ENCODE results near the gene CYP27B1. TPM values are rescaled to one million over a fixed set of nuclear protein-coding genes. Genes with fewer than 3 reads are reported as not detected.
"Not testable (repeated sequence)": the region's sequence is repeated elsewhere in the genome, so short reads cannot be mapped to it uniquely, and the experiment has no call there.

Gene CYP27B1
- total RNA-seq, 4 donors from 2014 or later, result 0.27 to 0.57 (median 0.31) TPM; not detected in 1

GRCh38 chr12:57777367-57777766 is 10.5 kb upstream of the CYP27B1 start:
- no peak for TF ChIP-seq POLR2A (IDR thresholded peaks at IDR 0.05)
- TF ChIP-seq CTCF (IDR thresholded peaks at IDR 0.05), result no peak
- TF ChIP-seq EP300 (IDR thresholded peaks at IDR 0.05), result no peak
- no peak for TF ChIP-seq POLR2AphosphoS5 (IDR thresholded peaks at IDR 0.05)
- WGBS, 2 donors (ENCODE audit: low coverage in 1 of 2), result 82 to 89% methylated on average over 3 to 7 of the region's 7 CpGs
- Histone ChIP-seq H3K27ac (no peak overlapping the region), H3K4me3 (no peak overlapping the region), H3K4me1 (peaks cover 0 to 20% (median 4%) of the 10 kb centered on the region in 3 donors), H3K27me3 (no peaks in the 10 kb centered on the region), H3K36me3 (peaks cover 0 to 49% of the 10 kb centered on the region in 2 donors), H3K9me3 (no peaks in the 10 kb centered on the region)
- ATAC-seq, result no peak

- H3K4me1 ChIP-seq, result peaks cover 0 to 21% (median 7%) of the 10 kb centered on the region in 3 donors
- peaks cover 0 to 49% of the 10 kb centered on the region in 2 donors for H3K36me3 ChIP-seq
- H3K27me3 ChIP-seq, result no peaks in the 10 kb centered on the region
- 81 to 90% methylated on average over 2 of the region's 2 CpGs for WGBS, 2 donors (ENCODE audit: low coverage in 1 of 2)
- no peak overlapping the region for H3K4me3 ChIP-seq
- no peak overlapping the region for H3K27ac ChIP-seq
- H3K9me3 ChIP-seq, result no peaks in the 10 kb centered on the region
- ATAC-seq, result no peak
- TF ChIP-seq POLR2A (IDR thresholded peaks at IDR 0.05) (no peak), POLR2AphosphoS5 (IDR thresholded peaks at IDR 0.05) (no peak), EP300 (IDR thresholded peaks at IDR 0.05) (no peak), CTCF (IDR thresholded peaks at IDR 0.05) (no peak)
These were observed 9.3 kb upstream of the CYP27B1 start for GRCh38 chr12:57776247-57776587.

- Histone ChIP-seq H3K4me3 (no peak overlapping the region), H3K27me3 (no peaks in the 10 kb centered on the region), H3K9me3 (no peaks in the 10 kb centered on the region), H3K4me1 (peaks cover 0 to 27% (median 8%) of the 10 kb centered on the region in 3 donors), H3K27ac (no peak overlapping the region), H3K36me3 (peaks cover 0 to 45% of the 10 kb centered on the region in 2 donors)
- no peak for TF ChIP-seq CTCF (IDR thresholded peaks at IDR 0.05)
- no peak for TF ChIP-seq POLR2A (IDR thresholded peaks at IDR 0.05)
- no peak for TF ChIP-seq EP300 (IDR thresholded peaks at IDR 0.05)
- no peak for TF ChIP-seq POLR2AphosphoS5 (IDR thresholded peaks at IDR 0.05)
- ATAC-seq, result no peak
- WGBS, 2 donors (ENCODE audit: low coverage in 1 of 2), result 77 to 79% methylated on average over 2 to 4 of the region's 4 CpGs
These were observed 8.8 kb upstream of the CYP27B1 start for GRCh38 chr12:57775563-57776246.

- Histone ChIP-seq H3K27me3 (no peaks in the 10 kb centered on the region), H3K4me3 (no peak overlapping the region), H3K27ac (no peak overlapping the region), H3K36me3 (peaks cover 0 to 43% of the 10 kb centered on the region in 2 donors), H3K4me1 (peaks cover 0 to 27% (median 8%) of the 10 kb centered on the region in 3 donors), H3K9me3 (no peaks in the 10 kb centered on the region)
- ATAC-seq, result no peak
- 61 to 78% methylated on average over 1 to 2 of the region's 3 CpGs for WGBS, 2 donors (ENCODE audit: low coverage in 1 of 2)
- TF ChIP-seq CTCF (IDR thresholded peaks at IDR 0.05), result no peak
- TF ChIP-seq POLR2A (IDR thresholded peaks at IDR 0.05), result no peak
- TF ChIP-seq EP300 (IDR thresholded peaks at IDR 0.05), result no peak
- no peak for TF ChIP-seq POLR2AphosphoS5 (IDR thresholded peaks at IDR 0.05)
These were observed 8.2 kb upstream of the CYP27B1 start for GRCh38 chr12:57775044-57775443.

GRCh38 chr12:57774634-57775033 is 7.8 kb upstream of the CYP27B1 start:
- not testable (repeated sequence) for H3K27ac ChIP-seq, H3K4me3 ChIP-seq, H3K27me3 ChIP-seq, ATAC-seq, H3K9me3 ChIP-seq
- peaks cover 0 to 41% of the 10 kb centered on the region in 2 donors for H3K36me3 ChIP-seq
- H3K4me1 ChIP-seq, result peaks cover 0 to 27% (median 8%) of the 10 kb centered on the region in 3 donors
- WGBS, 2 donors (ENCODE audit: low coverage in 1 of 2), result 79 to 88% methylated on average over 1 to 6 of the region's 11 CpGs

Measured in gastroesophageal sphincter (tissue), 4 donors.